ENCODE data around the gene PPP6R2. TPM values are rescaled to one million over a fixed set of nuclear protein-coding genes. Genes with fewer than 3 reads are reported as not detected.

The PPP6R2 gene
- total and polyA plus RNA-seq, 2 of the 8 experiments (the other 6 are each of a cell fraction or from before 2014, with no cell fraction given), result 25.0 to 32.2 TPM

DNA sequence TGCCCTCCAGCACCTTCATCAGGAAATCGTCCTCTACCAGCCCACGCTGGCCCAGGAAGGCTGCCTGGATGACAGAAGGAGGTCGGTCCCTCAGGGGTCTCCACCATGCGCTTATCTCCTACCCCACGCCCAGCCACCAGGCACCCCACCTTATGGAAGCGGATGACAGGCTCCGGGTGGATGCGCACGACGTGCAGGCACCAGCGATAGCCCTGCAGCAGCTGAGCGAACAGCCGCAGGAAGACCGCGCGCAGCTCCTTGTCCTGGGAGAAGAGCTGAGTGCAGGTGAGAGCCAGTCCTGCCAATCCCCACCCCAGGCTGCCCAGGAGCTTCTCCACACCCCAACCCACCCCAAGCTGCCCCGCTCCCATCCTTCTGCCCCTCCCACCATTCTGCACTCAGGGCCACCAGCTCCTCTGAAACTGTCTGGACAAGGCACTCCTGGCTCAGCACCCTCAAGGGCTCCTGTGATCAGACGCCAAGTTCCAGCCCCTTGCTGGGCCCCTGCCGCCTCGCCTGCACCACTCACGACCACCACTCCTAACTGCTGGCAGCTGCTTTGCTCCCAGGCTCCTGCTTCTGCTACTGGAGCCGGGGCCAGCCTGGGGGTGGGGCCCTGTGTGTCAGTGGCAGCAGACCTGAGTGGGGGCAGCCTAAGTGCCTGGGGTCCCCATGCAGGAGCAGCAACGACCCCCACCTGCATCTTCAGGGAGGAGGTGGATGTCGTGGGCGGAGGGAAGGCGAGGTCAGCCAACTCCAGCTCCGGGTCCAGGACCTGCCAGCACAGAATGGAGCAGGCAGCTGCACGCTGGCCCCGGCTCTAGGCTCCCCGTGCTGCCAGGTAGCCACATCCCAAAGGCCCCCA, 122.2 kb downstream of the PPP6R2 start (continued):
- TF ChIP-seq HDAC6 (IDR thresholded peaks at IDR 0.05; ENCODE audit: low read depth, low read length) (no peak), CHD2 (IDR thresholded peaks at IDR 0.05; ENCODE audit: low read length) (no peak), HDAC2 (IDR thresholded peaks at IDR 0.05; ENCODE audit: borderline replicate concordance in 1 of 2, low read depth in 2 of 2, low read length in 2 of 2) (no peak), FOSL1 (IDR thresholded peaks at IDR 0.05; ENCODE audit: insufficient read depth, low read depth, low read length) (no peak), CREB1 (IDR thresholded peaks at IDR 0.05) (no peak), SRF (IDR thresholded peaks at IDR 0.05; ENCODE audit: low read depth, low read length) (no peak)
- TF ChIP-seq, protein P1, sequence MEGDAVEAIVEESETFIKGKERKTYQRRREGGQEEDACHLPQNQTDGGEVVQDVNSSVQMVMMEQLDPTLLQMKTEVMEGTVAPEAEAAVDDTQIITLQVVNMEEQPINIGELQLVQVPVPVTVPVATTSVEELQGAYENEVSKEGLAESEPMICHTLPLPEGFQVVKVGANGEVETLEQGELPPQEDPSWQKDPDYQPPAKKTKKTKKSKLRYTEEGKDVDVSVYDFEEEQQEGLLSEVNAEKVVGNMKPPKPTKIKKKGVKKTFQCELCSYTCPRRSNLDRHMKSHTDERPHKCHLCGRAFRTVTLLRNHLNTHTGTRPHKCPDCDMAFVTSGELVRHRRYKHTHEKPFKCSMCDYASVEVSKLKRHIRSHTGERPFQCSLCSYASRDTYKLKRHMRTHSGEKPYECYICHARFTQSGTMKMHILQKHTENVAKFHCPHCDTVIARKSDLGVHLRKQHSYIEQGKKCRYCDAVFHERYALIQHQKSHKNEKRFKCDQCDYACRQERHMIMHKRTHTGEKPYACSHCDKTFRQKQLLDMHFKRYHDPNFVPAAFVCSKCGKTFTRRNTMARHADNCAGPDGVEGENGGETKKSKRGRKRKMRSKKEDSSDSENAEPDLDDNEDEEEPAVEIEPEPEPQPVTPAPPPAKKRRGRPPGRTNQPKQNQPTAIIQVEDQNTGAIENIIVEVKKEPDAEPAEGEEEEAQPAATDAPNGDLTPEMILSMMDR (IDR thresholded peaks at IDR 0.05; ENCODE audit: control extremely low read depth in 1 of 3, insufficient read depth in 1 of 3, low read depth in 1 of 3, low read length in 3 of 3), result no peak
